ENCODE data around the gene ZNHIT1. TPM values are rescaled to one million over a fixed set of nuclear protein-coding genes. Genes with fewer than 3 reads are reported as not detected.

ZNHIT1 gene
- total and polyA plus RNA-seq, 2 of the 8 experiments (the other 6 are each of a cell fraction or from before 2014, with no cell fraction given) = 38.2 to 61.7 TPM

- TF ChIP-seq POLR2A (IDR thresholded peaks at IDR 0.05; ENCODE audit: control extremely low read depth in 1 of 2, low read depth in 2 of 2, low read length in 2 of 2) (peak in 1 of 2 experiments; percentile 38; a peak in 1 of 3 replicates), ZNF274 (IDR thresholded peaks at IDR 0.05; ENCODE audit: borderline replicate concordance, extremely low read depth, low read length) (no peak), HDAC6 (IDR thresholded peaks at IDR 0.05; ENCODE audit: low read depth, low read length) (no peak), ATF3 (IDR thresholded peaks at IDR 0.05; ENCODE audit: insufficient read depth, low read depth, low read length) (no peak), KDM5A (IDR thresholded peaks at IDR 0.05; ENCODE audit: low read length) (no peak), USF2 (IDR thresholded peaks at IDR 0.05; ENCODE audit: low read length) (no peak), BCL11A (IDR thresholded peaks at IDR 0.05; ENCODE audit: low read depth in 2 of 2, low read length in 2 of 2) (no peak), RXRA (IDR thresholded peaks at IDR 0.05; ENCODE audit: insufficient read depth, low read depth, low read length) (no peak), KDM1A (IDR thresholded peaks at IDR 0.05; ENCODE audit: borderline replicate concordance, low read length) (no peak), CEBPB (IDR thresholded peaks at IDR 0.05; ENCODE audit: low read depth, low read length) (no peak), RNF2 (IDR thresholded peaks at IDR 0.05; ENCODE audit: borderline replicate concordance, low read depth, low read length, missing control alignments, poor library complexity, severe bottlenecking) (no peak), JUN (IDR thresholded peaks at IDR 0.05; ENCODE audit: low read depth, low read length) (no peak), SRF (IDR thresholded peaks at IDR 0.05; ENCODE audit: low read depth, low read length) (no peak), SAP30 (IDR thresholded peaks at IDR 0.05; ENCODE audit: insufficient read depth, insufficient replicate concordance, low read length) (no peak), CTBP2 (IDR thresholded peaks at IDR 0.05; ENCODE audit: borderline replicate concordance, insufficient read depth, insufficient read length, low read length) (no peak), TEAD4 (IDR thresholded peaks at IDR 0.05; ENCODE audit: low read depth, low read length) (no peak), MAFK (IDR thresholded peaks at IDR 0.05; ENCODE audit: low read depth, low read length) (no peak), NRF1 (IDR thresholded peaks at IDR 0.05; ENCODE audit: low read depth, low read length) (0 out of 2 replicates have a peak, but pooled peaks have one; percentile 15)
- TF ChIP-seq, protein P1, sequence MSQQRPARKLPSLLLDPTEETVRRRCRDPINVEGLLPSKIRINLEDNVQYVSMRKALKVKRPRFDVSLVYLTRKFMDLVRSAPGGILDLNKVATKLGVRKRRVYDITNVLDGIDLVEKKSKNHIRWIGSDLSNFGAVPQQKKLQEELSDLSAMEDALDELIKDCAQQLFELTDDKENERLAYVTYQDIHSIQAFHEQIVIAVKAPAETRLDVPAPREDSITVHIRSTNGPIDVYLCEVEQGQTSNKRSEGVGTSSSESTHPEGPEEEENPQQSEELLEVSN (IDR thresholded peaks at IDR 0.05) = peak; percentile 18; the same call in 1 of the 2 replicates
These were observed 14.3 kb downstream of the ZNHIT1 start (continued) for GRCh38 chr7:101232141-101232850.
